A375 (cell line): ENCODE results near the gene FAM209A. TPM values are rescaled to one million over a fixed set of nuclear protein-coding genes. Genes with fewer than 3 reads are reported as not detected.

Experiments used
- total RNA-seq: library from RNA; depleted of rRNA; stranded (reverse); fragments of >200 nt; shearing (Covaris generic); gene quantifications from 2 replicates; pipeline ENCODE4 v1.2.3, GENCODE V29; 2014; rRNA removed

Gene FAM209A, protein sequence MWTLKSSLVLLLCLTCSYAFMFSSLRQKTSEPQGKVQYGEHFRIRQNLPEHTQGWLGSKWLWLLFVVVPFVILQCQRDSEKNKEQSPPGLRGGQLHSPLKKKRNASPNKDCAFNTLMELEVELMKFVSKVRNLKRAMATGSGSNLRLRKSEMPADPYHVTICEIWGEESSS
- total RNA-seq = 0.61 TPM in 1 of 2 replicates, not detected in the other

DNA sequence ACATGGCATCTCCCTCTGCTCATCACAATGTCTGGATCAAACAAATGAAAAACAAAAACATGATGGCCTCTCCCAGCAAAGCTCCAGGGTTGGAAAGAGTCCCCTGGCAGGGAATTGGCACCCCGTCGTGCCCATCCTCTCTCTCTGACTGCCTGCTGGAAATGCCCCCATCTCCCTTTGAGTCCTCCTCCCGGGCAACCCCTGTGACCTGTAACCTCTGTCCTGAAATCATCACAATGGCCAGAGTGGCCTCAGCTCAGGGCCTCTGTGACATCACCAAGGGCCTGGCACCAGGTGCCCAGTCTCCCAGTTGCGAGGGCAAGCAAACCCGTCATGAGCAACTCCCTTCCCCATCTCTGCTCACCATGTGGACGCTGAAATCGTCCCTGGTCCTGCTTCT is at the start of gene FAM209A:
FAM209A (plus strand) TSS at position 301 of the 400 bp plus-strand sequence; CDS start at position 366, 65 bp downstream.

DNA sequence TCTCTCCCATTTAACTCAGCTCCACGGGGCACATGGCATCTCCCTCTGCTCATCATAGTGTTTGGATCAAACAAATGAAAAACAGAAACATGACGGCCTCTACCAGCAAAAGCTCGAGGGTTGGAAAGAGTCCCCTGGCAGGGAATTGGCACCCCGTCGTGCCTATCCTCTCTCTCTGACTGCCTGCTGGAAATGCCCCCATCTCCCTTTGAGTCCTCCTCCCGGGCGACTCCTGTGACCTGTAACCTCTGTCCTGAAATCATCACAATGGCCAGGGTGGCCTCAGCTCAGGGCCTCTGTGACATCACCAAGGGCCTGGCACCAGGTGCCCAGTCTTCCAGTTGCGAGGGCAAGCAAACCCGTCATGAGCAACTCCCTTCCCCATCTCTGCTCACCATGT is 8.4 kb downstream of the FAM209A start, which contains the start of gene FAM209B:
FAM209B (plus strand) TSS at position 301 of the 400 bp plus-strand sequence; CDS start at position 397, 96 bp downstream.

Other genes with a start within 250 kb of the FAM209A start
- 24.0 and 26.8 TPM in 2 replicates for gene FAM210B, start 165.8 kb upstream of the FAM209A start, total RNA-seq
- 61.3 and 62.1 TPM in 2 replicates for gene AURKA, start 132.5 kb upstream of the FAM209A start, total RNA-seq
- gene CSTF1, start 132.1 kb upstream of the FAM209A start, total RNA-seq = 37.7 and 39.5 TPM in 2 replicates
- 0.03 and 0.04 TPM in 2 replicates for gene CASS4, start 112.5 kb upstream of the FAM209A start, total RNA-seq
- gene RTF2, start 56.1 kb upstream of the FAM209A start, total RNA-seq = 86.5 and 99.4 TPM in 2 replicates
- gene FAM209B, start 8.5 kb downstream of the FAM209A start, total RNA-seq = 1.1 TPM in 1 of 2 replicates, not detected in the other
- gene TFAP2C, start 104.6 kb downstream of the FAM209A start, total RNA-seq = 72.8 and 73.6 TPM in 2 replicates